ENCODE measurements around the gene ITGA8. TPM values are rescaled to one million over a fixed set of nuclear protein-coding genes. Genes with fewer than 3 reads are reported as not detected.
"Not testable (repeated sequence)": the region's sequence is repeated elsewhere in the genome, so short reads cannot be mapped to it uniquely, and the experiment has no call there.

ITGA8 gene
- total RNA-seq, 1 experiment from 2014 or later = not detected

DNA sequence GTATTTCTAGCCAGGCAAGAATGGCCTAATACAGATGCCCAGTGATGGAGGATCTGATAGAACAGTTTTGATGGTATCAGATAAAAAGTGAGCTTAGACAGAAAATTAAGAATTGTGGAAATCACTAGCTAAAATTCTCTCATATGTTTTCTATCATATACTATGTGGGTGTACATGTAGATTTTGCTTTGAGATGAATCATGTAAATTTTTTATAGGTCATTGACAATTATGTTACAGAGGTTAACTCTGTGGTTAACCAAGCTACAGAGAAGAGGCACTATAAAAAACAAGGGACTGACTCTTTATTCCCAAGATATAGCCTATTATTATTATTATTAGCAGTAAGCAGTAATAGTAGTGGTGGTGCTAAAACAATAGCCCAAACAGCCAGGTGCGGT, 156.5 kb downstream of the ITGA8 start:
- no TSS peak for BruUV-seq (replicated peaks)
- Mint-ChIP-seq H3K27ac (ENCODE audit: unreplicated experiment) (no peak overlapping the region), H3K27me3 (ENCODE audit: unreplicated experiment) (peaks cover 30% of the 10 kb centered on the region), H3K9me3 (ENCODE audit: low read depth, unreplicated experiment) (no peaks in the 10 kb centered on the region), H3K4me3 (ENCODE audit: low read depth, unreplicated experiment) (no peak overlapping the region), H3K4me1 (ENCODE audit: low read depth, unreplicated experiment) (no peaks in the 10 kb centered on the region), H3K36me3 (ENCODE audit: insufficient read depth, unreplicated experiment) (no peaks in the 10 kb centered on the region)
- CTCF ChIA-PET = no interaction called here
- intact Hi-C loops (cut with micrococcal nuclease; ENCODE audit: unreplicated experiment) = no loop called here
- DNase-seq = no peak
- TF ChIP-seq CTCF (IDR thresholded peaks at IDR 0.05; ENCODE audit: unreplicated experiment) = no peak

- Mint-ChIP-seq H3K4me1 (ENCODE audit: low read depth, unreplicated experiment) (no peaks in the 10 kb centered on the region), H3K36me3 (ENCODE audit: insufficient read depth, unreplicated experiment) (no peaks in the 10 kb centered on the region), H3K27ac (ENCODE audit: unreplicated experiment) (no peak overlapping the region), H3K9me3 (ENCODE audit: low read depth, unreplicated experiment) (no peaks in the 10 kb centered on the region), H3K4me3 (ENCODE audit: low read depth, unreplicated experiment) (no peak overlapping the region), H3K27me3 (ENCODE audit: unreplicated experiment) (peaks cover 30% of the 10 kb centered on the region)
- no peak for TF ChIP-seq CTCF (IDR thresholded peaks at IDR 0.05; ENCODE audit: unreplicated experiment)
- no TSS peak for BruUV-seq (replicated peaks)
- no peak for DNase-seq
- CTCF ChIA-PET = no interaction called here
- intact Hi-C loops (cut with micrococcal nuclease; ENCODE audit: unreplicated experiment) = no loop called here
These were observed 157.1 kb downstream of the ITGA8 start for GRCh38 chr10:15562578-15562977.

DNA sequence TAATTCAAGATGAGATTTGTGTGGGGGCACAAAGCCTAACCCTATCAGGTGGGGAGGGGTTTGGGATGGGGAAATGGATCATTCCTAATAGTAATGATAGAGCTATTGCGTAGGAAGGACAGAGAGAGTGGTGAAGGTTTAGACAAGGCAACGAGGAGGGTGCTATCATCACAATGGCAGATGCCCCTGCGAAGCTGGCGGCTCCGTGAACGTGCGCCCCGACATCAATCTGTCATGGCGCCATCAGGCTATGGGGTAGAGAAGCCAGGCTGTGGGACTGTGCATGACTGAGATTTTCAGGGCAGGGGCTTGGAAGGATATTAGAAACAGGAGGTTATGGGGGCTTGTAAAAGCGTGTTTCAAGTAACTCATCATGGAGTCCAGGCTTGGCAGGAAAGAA, 157.6 kb downstream of the ITGA8 start:
- Mint-ChIP-seq H3K4me1 (ENCODE audit: low read depth, unreplicated experiment) (no peaks in the 10 kb centered on the region), H3K9me3 (ENCODE audit: low read depth, unreplicated experiment) (no peaks in the 10 kb centered on the region), H3K27ac (ENCODE audit: unreplicated experiment) (no peak overlapping the region), H3K27me3 (ENCODE audit: unreplicated experiment) (peaks cover 30% of the 10 kb centered on the region), H3K36me3 (ENCODE audit: insufficient read depth, unreplicated experiment) (no peaks in the 10 kb centered on the region), H3K4me3 (ENCODE audit: low read depth, unreplicated experiment) (no peak overlapping the region)
- CTCF ChIA-PET = no interaction called here
- no TSS peak for BruUV-seq (replicated peaks)
- DNase-seq = no peak
- intact Hi-C loops (cut with micrococcal nuclease; ENCODE audit: unreplicated experiment) = no loop called here
- no peak for TF ChIP-seq CTCF (IDR thresholded peaks at IDR 0.05; ENCODE audit: unreplicated experiment)

DNA sequence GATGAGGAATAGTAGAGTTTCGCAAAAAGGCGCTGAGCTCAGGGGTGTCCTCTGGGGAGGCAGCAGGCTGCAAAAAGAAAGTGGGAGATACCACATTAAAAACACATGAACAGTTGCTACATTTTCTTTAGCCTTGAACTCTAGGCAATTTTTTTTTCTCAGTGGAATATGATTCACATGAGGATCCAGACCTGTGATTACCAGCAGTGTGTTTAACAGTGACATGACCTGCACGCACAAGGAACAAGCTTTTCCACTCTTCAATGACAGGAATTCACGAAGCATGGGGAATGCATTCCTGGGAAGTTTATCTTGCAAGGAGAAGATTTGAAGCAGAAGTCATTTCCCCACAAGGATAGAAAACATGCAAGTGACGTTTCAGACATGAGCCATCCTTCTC, 161.6 kb downstream of the ITGA8 start:
- DNase-seq = no peak

GRCh38 chr10:15557168-15557567, 162.6 kb downstream of the ITGA8 start:
- H3K27ac Mint-ChIP-seq (ENCODE audit: unreplicated experiment); H3K9me3 Mint-ChIP-seq (ENCODE audit: low read depth, unreplicated experiment); DNase-seq; H3K4me3 Mint-ChIP-seq (ENCODE audit: low read depth, unreplicated experiment); H3K4me1 Mint-ChIP-seq (ENCODE audit: low read depth, unreplicated experiment); BruUV-seq (replicated peaks); H3K36me3 Mint-ChIP-seq (ENCODE audit: insufficient read depth, unreplicated experiment); CTCF ChIA-PET: not testable (repeated sequence)
- intact Hi-C loops (cut with micrococcal nuclease; ENCODE audit: unreplicated experiment) = loop anchor here (10.0 kb wide), 1 partner anchor 122 kb away; no protein-coding TSS in a partner anchor
- peaks cover 22% of the 10 kb centered on the region for H3K27me3 Mint-ChIP-seq (ENCODE audit: unreplicated experiment)

More for the DNA sequence above, 161.6 kb downstream of the ITGA8 start:
- TF ChIP-seq CTCF (IDR thresholded peaks at IDR 0.05; ENCODE audit: unreplicated experiment) = no peak
- intact Hi-C loops (cut with micrococcal nuclease; ENCODE audit: unreplicated experiment) = loop anchor here (10.0 kb wide), 1 partner anchor 123 kb away; no protein-coding TSS in a partner anchor
- BruUV-seq (replicated peaks) = no TSS peak
- CTCF ChIA-PET = no interaction called here
- Mint-ChIP-seq H3K27me3 (ENCODE audit: unreplicated experiment) (peaks cover 30% of the 10 kb centered on the region), H3K9me3 (ENCODE audit: low read depth, unreplicated experiment) (no peaks in the 10 kb centered on the region), H3K4me1 (ENCODE audit: low read depth, unreplicated experiment) (no peaks in the 10 kb centered on the region), H3K4me3 (ENCODE audit: low read depth, unreplicated experiment) (no peak overlapping the region), H3K27ac (ENCODE audit: unreplicated experiment) (no peak overlapping the region), H3K36me3 (ENCODE audit: insufficient read depth, unreplicated experiment) (no peaks in the 10 kb centered on the region)
